ENCODE measurements around the gene OPRD1. TPM values are rescaled to one million over a fixed set of nuclear protein-coding genes. Genes with fewer than 3 reads are reported as not detected.

OPRD1 gene
- 0.19 TPM in 1 of 2 replicates, not detected in the other for polyA plus RNA-seq

DNA sequence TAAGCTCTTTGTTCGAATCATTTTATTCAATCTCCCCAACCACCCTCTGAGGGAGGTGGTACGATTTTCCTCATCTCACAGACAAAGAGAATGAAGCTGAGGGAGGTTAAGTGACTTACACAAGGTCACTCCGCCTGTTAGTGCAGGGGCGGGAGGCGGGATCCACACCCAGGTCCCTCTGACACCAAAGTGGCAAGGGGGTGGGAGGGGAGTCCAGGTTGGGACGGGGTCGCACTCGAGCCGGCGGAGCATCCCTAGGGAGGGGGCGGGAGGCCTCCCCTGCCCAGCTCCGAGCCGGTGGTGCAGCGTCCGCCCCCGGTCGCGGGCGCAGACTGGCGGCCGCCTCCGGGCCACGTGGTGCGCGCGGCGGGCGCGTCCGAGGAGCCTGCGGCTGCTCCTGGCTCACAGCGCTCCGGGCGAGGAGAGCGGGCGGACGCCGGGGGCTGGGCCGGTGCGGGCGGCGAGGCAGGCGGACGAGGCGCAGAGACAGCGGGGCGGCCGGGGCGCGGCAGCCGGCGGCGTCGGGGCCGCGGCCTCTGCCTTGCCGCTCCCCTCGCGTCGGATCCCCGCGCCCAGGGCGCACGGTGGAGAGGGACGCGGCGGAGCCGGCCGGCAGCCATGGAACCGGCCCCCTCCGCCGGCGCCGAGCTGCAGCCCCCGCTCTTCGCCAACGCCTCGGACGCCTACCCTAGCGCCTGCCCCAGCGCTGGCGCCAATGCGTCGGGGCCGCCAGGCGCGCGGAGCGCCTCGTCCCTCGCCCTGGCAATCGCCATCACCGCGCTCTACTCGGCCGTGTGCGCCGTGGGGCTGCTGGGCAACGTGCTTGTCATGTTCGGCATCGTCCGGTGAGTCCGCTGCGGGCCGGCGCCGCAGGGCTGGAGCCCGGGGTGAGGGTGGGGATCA lies at the start of gene OPRD1:
Gene OPRD1 (plus strand): TSS at position 405 of the 903 bp plus-strand sequence. CDS start 214 bp downstream, at position 619.

GRCh38 chr1:28914228-28915030 lies 102.5 kb downstream of the OPRD1 start, which contains the start of gene EPB41:
Gene EPB41 (plus strand): TSS chr1:28914569. CDS start chr1:28987438, 72,869 bp downstream.

Other genes with a start within 250 kb of the OPRD1 start
- not detected in 2 replicates for gene RAB42, start 219.9 kb upstream of the OPRD1 start, polyA plus RNA-seq
- 34.0 and 57.8 TPM in 2 replicates for gene TAF12, start 169.1 kb upstream of the OPRD1 start, polyA plus RNA-seq
- not detected in 2 replicates for gene RNU11, start 163.6 kb upstream of the OPRD1 start, polyA plus RNA-seq
- gene GMEB1, start 143.4 kb upstream of the OPRD1 start, polyA plus RNA-seq: 0.51 and 2.0 TPM in 2 replicates
- 39.1 and 47.3 TPM in 2 replicates for gene YTHDF2, start 75.2 kb upstream of the OPRD1 start, polyA plus RNA-seq
- 34.5 and 35.7 TPM in 2 replicates for gene EPB41, start 102.4 kb downstream of the OPRD1 start, polyA plus RNA-seq